Endothelial cell (in vitro differentiated cells): ENCODE measurements around the gene ZNF81. TPM values are rescaled to one million over a fixed set of nuclear protein-coding genes. Genes with fewer than 3 reads are reported as not detected.
"Not testable (repeated sequence)": the region's sequence is repeated elsewhere in the genome, so short reads cannot be mapped to it uniquely, and the experiment has no call there.

ENCODE experiments used
- DNase-seq: peaks from one replicate; pipeline ENCODE4 v3.0.0; 2021; ENCODE audit warnings: low spot score
- H3K27ac Mint-ChIP-seq: one replicate; pipeline ENCODE4 v1.8.0; 2021; ENCODE audit warnings: mixed read lengths, inconsistent platforms; ENCODE audit not compliant: unreplicated experiment
- H3K27me3 Mint-ChIP-seq: one replicate; pipeline ENCODE4 v1.8.0; 2021; ENCODE audit warnings: mild to moderate bottlenecking, moderate library complexity, mixed read lengths, inconsistent platforms; ENCODE audit not compliant: unreplicated experiment
- H3K36me3 Mint-ChIP-seq: one replicate; pipeline ENCODE4 v1.8.0; 2021; ENCODE audit warnings: mild to moderate bottlenecking, low read depth, mixed read lengths, inconsistent platforms; ENCODE audit not compliant: unreplicated experiment
- H3K4me1 Mint-ChIP-seq: one replicate; pipeline ENCODE4 v1.8.0; 2021; ENCODE audit warnings: mild to moderate bottlenecking, mixed read lengths, inconsistent platforms; ENCODE audit not compliant: unreplicated experiment
- H3K4me3 Mint-ChIP-seq: one replicate; pipeline ENCODE4 v1.8.0; 2021; ENCODE audit warnings: mild to moderate bottlenecking, mixed read lengths, inconsistent platforms; ENCODE audit not compliant: unreplicated experiment
- H3K9me3 Mint-ChIP-seq: one replicate; pipeline ENCODE4 v1.8.0; 2021; ENCODE audit warnings: mixed read lengths, inconsistent platforms; ENCODE audit not compliant: unreplicated experiment
- CTCF ChIP-seq: fragments of 200-600 bp; sonication (generic); IDR thresholded peaks from one replicate; pipeline ENCODE4 v1.5.0; 2021; ENCODE audit warnings: antibody characterized with exemption; ENCODE audit not compliant: unreplicated experiment
- total RNA-seq: library from RNA; stranded (reverse); fragmentation: NEBNext Ultra II Directional; extraction: Animal tissue kit (Norgen Biotek cat#: 25700); gene quantifications from one replicate; pipeline ENCODE4 v1.2.1, GENCODE V29; 2021; ENCODE audit not compliant: unreplicated experiment

The ZNF81 gene
- total RNA-seq, 1 donor from 2014 or later = 8.8 TPM

GRCh38 chrX:47960406-47960805 is 123.7 kb downstream of the ZNF81 start:
- Mint-ChIP-seq H3K27ac (no peak overlapping the region), H3K4me3 (no peak overlapping the region), H3K4me1 (no peaks in the 10 kb centered on the region), H3K9me3 (no peaks in the 10 kb centered on the region), H3K27me3 (peaks cover 1% of the 10 kb centered on the region), H3K36me3 (no peaks in the 10 kb centered on the region)
- DNase-seq = no peak
- TF ChIP-seq CTCF = no peak

- DNase-seq = not testable (repeated sequence)
Measured at GRCh38 chrX:47961830-47962229, 125.1 kb downstream of the ZNF81 start.

GRCh38 chrX:47965526-47965925 is 128.8 kb downstream of the ZNF81 start:
- not testable (repeated sequence) for H3K4me1 Mint-ChIP-seq, H3K36me3 Mint-ChIP-seq, H3K9me3 Mint-ChIP-seq, H3K4me3 Mint-ChIP-seq, DNase-seq, H3K27me3 Mint-ChIP-seq, H3K27ac Mint-ChIP-seq

More at GRCh38 chrX:47961830-47962229, 125.1 kb downstream of the ZNF81 start:
- H3K9me3 Mint-ChIP-seq, H3K27ac Mint-ChIP-seq, H3K4me1 Mint-ChIP-seq, H3K36me3 Mint-ChIP-seq, H3K4me3 Mint-ChIP-seq, H3K27me3 Mint-ChIP-seq: not testable (repeated sequence)

Other genes starting within 250 kb of the ZNF81 start
- 2.9 TPM for gene SYN1, start 217.0 kb upstream of the ZNF81 start, total RNA-seq
- 27.5 TPM for gene CFP, start 207.0 kb upstream of the ZNF81 start, total RNA-seq
- gene ELK1, start 186.3 kb upstream of the ZNF81 start, total RNA-seq = 29.4 TPM
- gene UXT, start 177.7 kb upstream of the ZNF81 start, total RNA-seq = 76.5 TPM
- gene ZNF182, start 167.1 kb downstream of the ZNF81 start, total RNA-seq = 7.0 TPM
- not detected for gene SPACA5, start 170.1 kb downstream of the ZNF81 start, total RNA-seq
- gene ZNF630, start 234.7 kb downstream of the ZNF81 start, total RNA-seq = 1.7 TPM